MM.1S (cell line): Measurements from ENCODE around the gene PSME3.

Experiments
- CTCF ChIP-seq: fragments of 300-600 bp; sonication (generic); IDR thresholded peaks from 2 replicates; pipeline ENCODE4 v1.5.1; 2016; ENCODE audit warnings: antibody characterized with exemption, low read length, mixed read lengths
- EZH2phosphoT487 ChIP-seq: fragments of 300-600 bp; sonication (generic); IDR thresholded peaks from 2 replicates; pipeline ENCODE4 v1.6.1; 2018; ENCODE audit warnings: antibody characterized with exemption, low read length

GRCh38 chr17:42868338-42868737, 35.1 kb downstream of the PSME3 start:
- TF ChIP-seq EZH2phosphoT487 = no peak
- no peak for TF ChIP-seq CTCF
